Activated naive CD8-positive, alpha-beta T cell (primary cell): ENCODE results near the gene VAMP8.

Experiments
- H3K27ac Mint-ChIP-seq: one replicate; pipeline ENCODE4 v1.8.0; 2021; ENCODE audit warnings: mixed read lengths
- H3K27me3 Mint-ChIP-seq: one replicate; pipeline ENCODE4 v1.8.0; 2021; ENCODE audit warnings: mixed read lengths
- H3K36me3 Mint-ChIP-seq: one replicate; pipeline ENCODE4 v1.8.0; 2021; ENCODE audit warnings: mixed read lengths
- H3K4me1 Mint-ChIP-seq: one replicate; pipeline ENCODE4 v1.8.0; 2021; ENCODE audit warnings: low read depth, mixed read lengths
- H3K4me3 Mint-ChIP-seq: one replicate; pipeline ENCODE4 v1.8.0; 2021; ENCODE audit warnings: mild to moderate bottlenecking, mixed read lengths
- H3K9me3 Mint-ChIP-seq: one replicate; pipeline ENCODE4 v1.8.0; 2021; ENCODE audit warnings: low read depth, mixed read lengths

Gene VAMP8

DNA sequence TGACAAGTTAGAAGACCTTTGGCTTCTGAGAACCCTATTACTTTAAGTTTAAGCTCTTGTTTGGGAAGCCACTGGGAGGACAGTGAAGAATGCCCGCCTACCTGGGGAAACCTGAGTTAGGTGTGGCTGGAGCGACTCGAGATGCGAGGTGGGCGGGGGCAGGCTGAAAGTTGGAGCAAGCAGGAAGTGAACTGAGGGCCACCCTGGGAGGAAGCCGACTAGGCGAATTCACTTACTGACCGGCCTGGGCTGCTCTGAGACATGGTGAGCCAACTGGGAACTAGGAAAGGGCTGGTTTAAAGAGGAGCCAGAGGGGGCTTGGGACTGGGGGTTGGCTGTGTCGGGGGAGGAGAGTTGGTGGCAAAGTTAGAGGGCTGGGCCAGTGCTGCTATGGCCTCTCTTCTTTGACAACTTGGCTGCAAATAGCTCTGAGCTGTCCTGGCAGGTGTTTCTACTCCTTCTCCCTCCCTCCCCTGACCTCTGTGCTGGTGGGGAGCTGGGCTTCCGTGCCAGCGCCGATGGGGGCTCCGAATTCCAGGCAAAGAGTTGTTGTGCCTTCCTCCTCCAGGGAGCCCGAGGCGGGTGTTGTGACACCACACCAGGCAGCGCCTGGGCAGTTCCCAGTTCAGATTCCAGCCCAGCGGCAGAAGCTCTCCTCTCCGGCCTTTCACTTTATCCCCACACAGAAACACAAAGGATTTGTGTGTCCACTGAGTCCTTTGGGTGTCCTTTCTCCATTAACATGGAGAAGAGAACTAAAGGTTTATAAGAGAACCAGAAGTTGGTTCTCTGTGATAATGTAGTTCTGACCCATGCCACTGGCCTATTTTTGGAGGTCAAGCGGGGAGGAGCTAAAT lies at the start of gene VAMP8:
Gene VAMP8 (plus strand): TSS at position 201 of the 857 bp plus-strand sequence. CDS start 61 bp downstream, at position 262.
- Mint-ChIP-seq H3K27ac (peak within 1 kb of the TSS; percentile 96), H3K4me3 (peak within 1 kb of the TSS; percentile 95), H3K9me3 (no peaks in the 10 kb centered on the region), H3K4me1 (peaks cover 35% of the 10 kb centered on the region), H3K36me3 (peaks cover 7% of the 10 kb centered on the region), H3K27me3 (no peaks in the 10 kb centered on the region)

DNA sequence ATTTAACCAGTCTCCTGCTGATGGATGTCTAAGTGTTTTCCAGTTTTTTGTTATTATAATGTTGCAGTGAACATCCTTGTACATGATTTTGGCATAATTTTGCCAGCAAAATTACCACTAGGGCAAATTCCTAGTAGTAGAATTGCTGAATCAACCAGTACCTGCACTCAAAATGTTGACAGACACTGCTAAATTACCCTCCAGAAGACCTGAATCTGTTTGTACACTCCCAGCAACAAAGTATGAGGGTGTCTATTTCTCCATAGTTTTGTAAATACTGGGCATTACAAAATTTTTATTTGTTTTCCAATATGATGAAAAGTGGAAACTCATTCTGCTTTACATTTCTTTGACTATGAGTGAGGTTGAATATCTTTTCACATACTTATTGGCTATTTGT lies 49.6 kb upstream of the VAMP8 start:
- Mint-ChIP-seq H3K4me3 (no peak overlapping the region), H3K27ac (no peak overlapping the region), H3K4me1 (no peaks in the 10 kb centered on the region), H3K27me3 (peaks cover 3% of the 10 kb centered on the region), H3K36me3 (no peaks in the 10 kb centered on the region), H3K9me3 (no peaks in the 10 kb centered on the region)

GRCh38 chr2:85528355-85528754 lies 49.0 kb upstream of the VAMP8 start:
- Mint-ChIP-seq H3K27me3 (peaks cover 3% of the 10 kb centered on the region), H3K27ac (no peak overlapping the region), H3K36me3 (no peaks in the 10 kb centered on the region), H3K4me3 (no peak overlapping the region), H3K9me3 (no peaks in the 10 kb centered on the region), H3K4me1 (no peaks in the 10 kb centered on the region)

DNA sequence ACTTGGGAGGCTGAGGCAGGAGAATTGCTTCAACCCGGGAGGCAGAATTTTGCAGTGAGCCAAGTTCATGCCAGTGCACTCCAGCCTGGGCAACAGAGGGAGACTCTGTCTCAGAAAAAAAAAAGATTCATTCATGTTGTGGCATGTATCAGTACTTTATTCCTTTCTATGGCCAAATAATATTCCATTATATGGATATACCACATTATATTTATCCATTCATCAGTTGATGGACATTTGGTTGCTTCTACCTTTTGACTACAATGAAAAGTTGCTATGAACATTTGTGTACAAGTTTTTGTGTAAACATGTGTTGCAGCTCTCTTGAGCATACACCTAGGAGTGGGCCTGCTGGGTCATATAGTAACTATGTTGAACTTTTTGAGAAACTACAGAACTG lies 47.6 kb upstream of the VAMP8 start:
- Mint-ChIP-seq H3K36me3 (no peaks in the 10 kb centered on the region), H3K27me3 (peaks cover 3% of the 10 kb centered on the region)

DNA sequence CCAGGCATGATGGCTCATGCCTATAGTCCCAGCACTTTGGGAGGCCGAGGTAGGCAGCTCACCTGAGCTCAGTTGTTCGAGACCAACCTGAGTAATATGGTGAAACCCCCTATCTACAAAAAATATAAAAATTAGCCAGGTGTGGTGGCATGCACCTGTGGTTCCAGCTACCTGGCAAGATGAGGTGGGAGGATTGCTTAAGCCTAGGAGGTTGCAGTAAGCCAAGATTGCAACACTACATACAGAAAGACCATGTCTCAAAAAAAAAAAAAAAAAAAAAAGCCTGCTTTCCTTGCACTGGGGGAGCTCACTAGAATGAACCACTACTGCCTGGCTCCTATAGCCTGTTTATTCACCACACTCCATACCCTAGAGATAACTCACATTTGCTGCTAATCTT lies 45.8 kb upstream of the VAMP8 start:
- H3K4me1 Mint-ChIP-seq = no peaks in the 10 kb centered on the region
- H3K27me3 Mint-ChIP-seq = peaks cover 3% of the 10 kb centered on the region
- no peak overlapping the region for H3K4me3 Mint-ChIP-seq
- no peaks in the 10 kb centered on the region for H3K36me3 Mint-ChIP-seq
- no peaks in the 10 kb centered on the region for H3K9me3 Mint-ChIP-seq
- no peak overlapping the region for H3K27ac Mint-ChIP-seq

More for the DNA sequence above, 47.6 kb upstream of the VAMP8 start:
- H3K4me1 Mint-ChIP-seq = no peaks in the 10 kb centered on the region
- no peak overlapping the region for H3K27ac Mint-ChIP-seq
- no peaks in the 10 kb centered on the region for H3K9me3 Mint-ChIP-seq
- no peak overlapping the region for H3K4me3 Mint-ChIP-seq

DNA sequence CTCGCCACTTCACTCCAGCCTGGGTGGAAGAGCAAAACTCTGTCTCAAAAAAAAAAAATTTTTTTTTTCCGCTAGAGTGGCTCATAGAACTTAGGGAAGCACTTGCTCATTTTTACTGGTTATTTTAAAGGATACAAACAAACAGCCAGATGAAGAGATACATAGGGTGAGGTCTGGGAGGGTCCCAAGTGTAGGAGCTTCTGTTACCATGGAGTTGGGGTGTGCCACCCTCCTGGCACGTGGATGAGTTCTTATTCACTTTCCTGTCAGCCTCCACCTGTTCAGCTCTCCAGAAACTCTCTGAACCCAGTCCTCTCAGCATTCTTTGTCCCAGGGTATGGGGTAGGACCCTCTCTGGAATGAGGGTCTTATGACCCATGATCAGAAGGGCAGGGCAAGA lies 43.3 kb upstream of the VAMP8 start:
- no peaks in the 10 kb centered on the region for H3K36me3 Mint-ChIP-seq
- H3K4me3 Mint-ChIP-seq = no peak overlapping the region
- H3K27ac Mint-ChIP-seq = no peak overlapping the region
- peaks cover 10% of the 10 kb centered on the region for H3K4me1 Mint-ChIP-seq
- H3K27me3 Mint-ChIP-seq = no peaks in the 10 kb centered on the region
- no peaks in the 10 kb centered on the region for H3K9me3 Mint-ChIP-seq

- H3K4me1 Mint-ChIP-seq = peaks cover 10% of the 10 kb centered on the region
- H3K36me3 Mint-ChIP-seq = peaks cover 1% of the 10 kb centered on the region
- no peak overlapping the region for H3K27ac Mint-ChIP-seq
- H3K9me3 Mint-ChIP-seq = no peaks in the 10 kb centered on the region
- no peak overlapping the region for H3K4me3 Mint-ChIP-seq
- H3K27me3 Mint-ChIP-seq = no peaks in the 10 kb centered on the region
These were observed 42.5 kb upstream of the VAMP8 start for GRCh38 chr2:85534881-85535280.

DNA sequence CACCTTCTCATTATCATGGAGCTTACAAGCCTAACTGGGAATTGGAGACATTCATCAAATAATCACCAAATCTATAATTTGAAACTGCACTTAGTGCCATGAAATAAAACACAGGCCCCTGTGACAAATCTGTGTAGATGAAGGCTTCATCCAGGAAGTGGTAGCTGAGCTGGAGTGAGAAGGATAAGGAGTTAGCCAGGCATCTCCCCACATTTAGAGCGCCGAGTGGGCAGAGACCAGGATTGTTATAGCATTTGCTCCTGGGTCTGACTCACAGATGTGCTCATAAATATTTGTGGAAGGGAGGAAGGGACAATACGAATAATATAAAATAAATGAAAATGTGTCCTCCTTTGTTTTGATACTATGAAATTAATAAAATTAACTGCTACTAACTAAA lies 40.9 kb upstream of the VAMP8 start:
- Mint-ChIP-seq H3K27me3 (no peaks in the 10 kb centered on the region), H3K4me3 (no peak overlapping the region), H3K4me1 (peaks cover 21% of the 10 kb centered on the region), H3K27ac (no peak overlapping the region), H3K36me3 (peaks cover 17% of the 10 kb centered on the region), H3K9me3 (no peaks in the 10 kb centered on the region)

DNA sequence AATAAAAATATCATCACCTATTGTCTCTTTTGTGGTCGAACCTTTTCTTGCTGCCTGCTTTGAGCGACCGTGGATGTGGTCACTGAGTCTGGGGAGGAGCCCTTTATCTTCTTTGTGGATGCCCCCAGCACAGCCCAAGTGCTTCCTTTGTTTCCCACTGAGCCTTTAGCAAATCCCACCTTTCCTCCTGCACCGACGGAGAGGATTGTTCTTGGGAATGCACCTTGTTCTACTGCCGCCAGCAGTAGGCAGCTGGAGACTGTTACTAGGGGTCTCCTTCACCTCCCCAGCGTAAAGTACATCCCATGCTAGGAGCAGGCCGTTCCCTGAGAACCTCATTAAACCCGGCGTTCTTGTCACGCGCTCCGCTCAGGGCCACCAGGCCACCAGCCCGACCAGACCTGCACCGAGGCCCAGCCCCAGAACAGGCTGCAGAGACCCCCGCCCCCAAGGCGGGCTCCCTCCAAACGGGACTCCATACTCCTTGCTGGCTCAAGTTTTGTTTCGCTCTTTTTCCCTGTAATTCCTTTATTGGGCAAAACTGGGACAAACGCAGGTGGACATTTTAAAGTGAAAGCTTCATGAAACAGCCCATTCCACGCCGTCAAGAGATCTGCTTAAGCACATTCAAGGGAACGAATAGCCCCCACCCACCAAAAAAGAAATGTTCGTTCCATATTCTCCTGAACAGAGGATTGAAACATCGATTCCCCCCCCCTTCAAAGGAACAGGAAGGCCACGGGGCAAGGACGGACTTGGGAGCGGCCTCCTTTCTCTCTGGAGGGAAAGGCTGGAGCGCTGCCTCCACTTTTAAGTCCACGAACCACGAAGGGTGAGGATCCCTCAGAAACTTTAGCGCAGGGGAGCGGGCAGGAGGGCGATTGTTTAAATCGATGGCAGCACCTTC lies 39.5 kb upstream of the VAMP8 start:
- Mint-ChIP-seq H3K27ac (peak overlapping the region; percentile 98), H3K4me3 (peak overlapping the region; percentile 98), H3K4me1 (peaks cover 35% of the 10 kb centered on the region), H3K9me3 (no peaks in the 10 kb centered on the region), H3K36me3 (peaks cover 29% of the 10 kb centered on the region), H3K27me3 (no peaks in the 10 kb centered on the region)

DNA sequence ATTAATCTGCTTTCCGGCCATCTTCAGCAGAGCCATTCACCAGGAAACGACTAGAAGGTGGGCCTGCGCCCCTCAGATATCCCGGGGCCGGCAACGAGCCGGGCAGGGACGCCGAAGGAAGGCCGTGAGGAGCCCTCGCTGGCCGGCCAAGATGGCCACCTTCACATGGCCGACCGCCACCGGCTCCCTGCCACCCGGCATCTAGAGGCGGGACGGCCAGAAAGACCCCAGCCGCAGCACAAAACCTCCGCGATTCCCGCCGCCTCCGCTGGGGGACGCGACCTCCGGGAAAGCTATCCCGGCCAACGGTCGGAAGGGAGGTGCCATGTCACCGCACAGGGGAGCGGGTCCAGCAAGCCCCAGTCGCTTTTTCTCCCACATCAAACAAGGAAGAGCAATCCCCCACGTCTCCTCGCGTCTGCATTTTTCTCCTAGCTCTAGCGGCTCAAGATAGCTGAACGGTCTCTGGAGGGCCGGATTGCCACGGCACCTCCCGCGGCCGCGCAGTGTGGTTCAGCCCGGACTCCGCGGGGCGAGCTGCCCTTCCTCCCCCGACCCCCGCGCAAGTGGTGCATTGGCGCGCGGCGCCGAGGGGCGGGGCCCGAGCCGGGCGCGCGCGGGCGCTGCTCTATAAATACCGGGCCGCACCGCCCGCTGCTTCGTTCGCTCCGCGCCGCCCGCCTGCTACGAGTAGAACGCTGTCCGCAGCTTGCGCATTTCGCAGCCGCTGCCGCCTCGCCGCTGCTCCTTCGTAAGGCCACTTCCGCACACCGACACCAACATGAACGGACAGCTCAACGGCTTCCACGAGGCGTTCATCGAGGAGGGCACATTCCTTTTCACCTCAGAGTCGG lies 38.7 kb upstream of the VAMP8 start, which contains the start of gene MAT2A:
Gene MAT2A (plus strand): TSS at position 662 of the 854 bp plus-strand sequence. CDS start 120 bp downstream, at position 782.
- Mint-ChIP-seq H3K36me3 (peaks cover 34% of the 10 kb centered on the region), H3K9me3 (no peaks in the 10 kb centered on the region), H3K4me3 (peak within 1 kb of the TSS; percentile 98), H3K27me3 (no peaks in the 10 kb centered on the region), H3K27ac (peak within 1 kb of the TSS; percentile 98), H3K4me1 (peaks cover 42% of the 10 kb centered on the region)

DNA sequence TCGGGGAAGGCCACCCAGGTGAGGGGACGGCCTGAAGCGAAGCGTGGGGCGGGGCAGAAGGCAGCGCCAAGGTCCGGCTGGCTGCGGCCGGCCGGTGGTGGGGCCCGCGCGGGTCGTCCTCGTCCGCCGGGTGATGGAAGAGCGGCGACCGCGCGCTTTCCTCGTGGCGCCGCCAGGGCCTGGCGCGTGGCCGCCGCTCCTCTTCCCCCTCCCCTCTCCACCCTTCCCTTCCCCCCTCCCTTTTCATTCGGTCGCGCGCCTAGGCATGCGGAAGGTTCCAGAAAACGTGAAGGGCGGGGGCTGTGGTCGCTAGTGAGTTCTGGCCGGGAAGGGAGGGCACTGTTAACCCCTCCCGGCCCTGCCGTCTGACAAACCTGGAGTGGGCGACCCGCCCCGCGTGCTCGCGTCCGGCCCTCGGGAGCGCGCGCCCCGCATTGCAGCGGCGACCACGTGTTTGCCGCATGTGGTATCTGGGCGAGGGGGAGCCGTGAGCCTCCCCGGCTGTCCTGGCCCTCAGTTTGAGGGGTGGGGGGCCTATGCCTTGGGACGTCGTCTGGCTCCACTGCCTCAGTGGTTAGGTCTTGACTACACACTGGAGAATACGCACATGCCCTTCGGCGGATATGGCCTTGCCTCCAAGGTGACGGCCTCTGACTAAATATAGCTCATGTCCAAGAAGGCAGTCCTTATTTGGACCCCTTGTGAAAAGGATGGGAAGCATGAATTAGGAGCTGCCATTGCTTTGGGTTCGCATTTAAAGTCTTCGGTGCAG lies 37.8 kb upstream of the VAMP8 start:
- peaks cover 41% of the 10 kb centered on the region for H3K36me3 Mint-ChIP-seq
- peaks cover 47% of the 10 kb centered on the region for H3K4me1 Mint-ChIP-seq

DNA sequence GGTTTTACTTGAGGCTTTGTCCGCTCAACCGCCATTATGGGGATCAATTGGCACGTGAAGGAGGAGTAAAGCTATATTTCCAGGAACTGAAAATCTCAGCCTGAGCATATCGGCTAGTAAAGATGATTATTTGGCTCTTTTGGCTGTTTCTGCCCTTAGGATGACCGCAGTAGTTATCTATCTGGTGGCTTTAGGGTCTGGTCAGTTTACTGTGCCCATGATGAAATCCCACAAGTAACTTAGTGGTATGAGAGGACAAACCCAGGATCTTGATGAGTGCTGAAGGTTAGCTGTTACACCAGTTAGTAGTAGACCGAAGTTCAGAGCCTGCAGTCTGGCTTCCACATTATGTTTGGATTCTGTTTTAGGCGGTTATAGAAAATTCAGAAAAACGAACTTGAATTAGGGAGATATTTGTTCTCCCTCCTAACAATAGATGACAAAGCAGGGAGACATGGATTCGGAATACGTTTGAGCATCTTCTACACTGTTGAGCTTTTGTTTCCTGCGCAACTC lies 37.2 kb upstream of the VAMP8 start:
- H3K27ac Mint-ChIP-seq = peak overlapping the region; percentile 96
- peak overlapping the region; percentile 98 for H3K4me3 Mint-ChIP-seq
- peaks cover 41% of the 10 kb centered on the region for H3K36me3 Mint-ChIP-seq
- no peaks in the 10 kb centered on the region for H3K9me3 Mint-ChIP-seq
- H3K27me3 Mint-ChIP-seq = no peaks in the 10 kb centered on the region
- H3K4me1 Mint-ChIP-seq = peaks cover 47% of the 10 kb centered on the region

More for the DNA sequence above, 37.8 kb upstream of the VAMP8 start:
- H3K27ac Mint-ChIP-seq = peak overlapping the region; percentile 98
- H3K27me3 Mint-ChIP-seq = no peaks in the 10 kb centered on the region
- no peaks in the 10 kb centered on the region for H3K9me3 Mint-ChIP-seq
- H3K4me3 Mint-ChIP-seq = peak overlapping the region; percentile 98

- Mint-ChIP-seq H3K36me3 (peaks cover 41% of the 10 kb centered on the region), H3K27me3 (no peaks in the 10 kb centered on the region), H3K4me3 (peak overlapping the region; percentile 98), H3K4me1 (peaks cover 47% of the 10 kb centered on the region), H3K27ac (peak overlapping the region; percentile 96), H3K9me3 (no peaks in the 10 kb centered on the region)
These were observed 36.1 kb upstream of the VAMP8 start for GRCh38 chr2:85541262-85541661.
